ENCODE results near the gene LSM12.
"Not testable (repeated sequence)": the region's sequence is repeated elsewhere in the genome, so short reads cannot be mapped to it uniquely, and the experiment has no call there.

LSM12 gene

GRCh38 chr17:44008205-44008909 is 58.1 kb downstream of the LSM12 start:
- no peak for DNase-seq

GRCh38 chr17:44007346-44008204 is 58.9 kb downstream of the LSM12 start:
- DNase-seq: no peak

- DNase-seq: peak in 52 of 58 donors; percentile 15 to 80 (median 50)
Observed at GRCh38 chr17:44006598-44007345, 59.7 kb downstream of the LSM12 start.

GRCh38 chr17:44006272-44006597 is 60.2 kb downstream of the LSM12 start:
- DNase-seq: no peak

- DNase-seq: no peak
Observed at GRCh38 chr17:44005527-44006271, 60.8 kb downstream of the LSM12 start.

GRCh38 chr17:44004761-44005526 is 61.5 kb downstream of the LSM12 start:
- DNase-seq: no peak

GRCh38 chr17:44004077-44004760 is 62.3 kb downstream of the LSM12 start, which contains the start of gene NAGS:
TSS of gene NAGS (plus strand) at chr17:44004622. CDS start at chr17:44004664, 42 bp downstream.
- no peak for DNase-seq

- no peak for DNase-seq
Observed at GRCh38 chr17:44002141-44002848, 64.2 kb downstream of the LSM12 start.

GRCh38 chr17:44001461-44001920 is 65.0 kb downstream of the LSM12 start:
- no peak for DNase-seq

- no peak for DNase-seq
Observed at GRCh38 chr17:44000871-44001460, 65.5 kb downstream of the LSM12 start.

GRCh38 chr17:44000141-44000860 is 66.2 kb downstream of the LSM12 start:
- DNase-seq: no peak

GRCh38 chr17:43999024-43999423 is 67.4 kb downstream of the LSM12 start:
- no peak for DNase-seq

- DNase-seq: no peak
Observed at GRCh38 chr17:43998552-43998951, 67.9 kb downstream of the LSM12 start.

GRCh38 chr17:43997180-43997579 is 69.3 kb downstream of the LSM12 start:
- DNase-seq: not testable (repeated sequence)

GRCh38 chr17:43995150-43995471 is 71.4 kb downstream of the LSM12 start:
- DNase-seq: no peak

GRCh38 chr17:43994272-43995149 is 72.0 kb downstream of the LSM12 start:
- DNase-seq: peak in 52 of 58 donors; percentile 5 to 80 (median 39)

- DNase-seq: no peak
Observed at GRCh38 chr17:43992641-43993040, 73.8 kb downstream of the LSM12 start.
